Ramos (cell line): Measurements from ENCODE around the gene ZNF385B.
"Not testable (repeated sequence)": the region's sequence is repeated elsewhere in the genome, so short reads cannot be mapped to it uniquely, and the experiment has no call there.

Source experiments
- in situ Hi-C: fragments of 300-500 bp; cut with MboI; formaldehyde crosslinking; loops from one replicate; pipeline ENCODE4 v1.14.3; 2022; ENCODE audit warnings: low sequenced_read_pairs; ENCODE audit not compliant: unreplicated experiment

Gene ZNF385B

DNA sequence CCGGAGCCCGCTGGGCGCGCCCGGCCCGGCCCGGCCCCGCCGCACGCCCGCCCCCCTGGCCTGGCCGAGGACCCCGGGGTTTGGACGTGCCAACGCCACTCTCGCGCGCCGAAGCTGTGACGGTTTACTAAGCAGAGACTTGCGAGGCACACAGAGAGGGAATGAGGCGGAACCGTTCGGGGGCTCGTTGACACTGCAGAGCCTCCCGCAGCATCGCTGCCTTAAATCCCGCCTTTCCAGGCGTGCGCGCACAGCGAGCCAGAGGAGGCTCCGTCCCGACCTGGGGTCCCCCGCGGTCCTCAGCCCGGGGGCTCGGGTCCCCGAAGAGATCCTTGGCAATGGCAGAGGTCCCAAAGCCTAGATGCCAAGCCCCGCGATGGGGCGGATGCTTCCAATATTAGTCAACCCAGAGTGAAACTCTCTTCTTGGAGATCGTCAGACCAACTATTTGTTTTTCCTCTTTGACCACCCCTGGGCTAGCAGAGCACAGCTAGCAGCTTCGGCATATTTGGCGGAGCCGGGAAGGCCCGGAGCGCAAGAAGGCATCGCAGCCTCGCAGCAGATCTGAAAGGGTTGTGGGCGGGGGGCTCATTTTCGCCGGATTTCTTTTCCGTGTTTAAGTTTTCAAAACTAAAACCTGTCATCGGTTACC, at the start of gene ZNF385B:
Gene ZNF385B (minus strand): TSS at position 197 of the 652 bp plus-strand sequence.
- in situ Hi-C loops, result no loop called here

DNA sequence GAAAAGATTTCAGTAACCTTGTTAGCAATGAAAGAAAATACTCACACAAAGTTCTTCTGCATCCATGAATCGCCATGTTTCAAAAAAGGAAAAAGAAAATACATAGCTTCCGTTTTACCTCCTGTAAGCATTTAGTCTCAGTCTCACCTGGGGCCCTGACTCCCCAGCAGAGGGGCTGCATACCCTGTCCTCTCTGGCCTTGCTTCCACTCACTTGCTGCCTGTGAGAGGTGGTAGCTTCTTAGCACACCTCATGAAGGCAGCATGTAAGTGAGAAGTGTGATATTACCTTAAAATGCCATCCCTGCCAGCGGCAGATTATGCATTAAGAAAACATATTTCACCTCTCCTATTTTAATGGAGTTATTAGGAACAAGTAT, 49.3 kb upstream of the ZNF385B start:
- in situ Hi-C loops, result no loop called here

DNA sequence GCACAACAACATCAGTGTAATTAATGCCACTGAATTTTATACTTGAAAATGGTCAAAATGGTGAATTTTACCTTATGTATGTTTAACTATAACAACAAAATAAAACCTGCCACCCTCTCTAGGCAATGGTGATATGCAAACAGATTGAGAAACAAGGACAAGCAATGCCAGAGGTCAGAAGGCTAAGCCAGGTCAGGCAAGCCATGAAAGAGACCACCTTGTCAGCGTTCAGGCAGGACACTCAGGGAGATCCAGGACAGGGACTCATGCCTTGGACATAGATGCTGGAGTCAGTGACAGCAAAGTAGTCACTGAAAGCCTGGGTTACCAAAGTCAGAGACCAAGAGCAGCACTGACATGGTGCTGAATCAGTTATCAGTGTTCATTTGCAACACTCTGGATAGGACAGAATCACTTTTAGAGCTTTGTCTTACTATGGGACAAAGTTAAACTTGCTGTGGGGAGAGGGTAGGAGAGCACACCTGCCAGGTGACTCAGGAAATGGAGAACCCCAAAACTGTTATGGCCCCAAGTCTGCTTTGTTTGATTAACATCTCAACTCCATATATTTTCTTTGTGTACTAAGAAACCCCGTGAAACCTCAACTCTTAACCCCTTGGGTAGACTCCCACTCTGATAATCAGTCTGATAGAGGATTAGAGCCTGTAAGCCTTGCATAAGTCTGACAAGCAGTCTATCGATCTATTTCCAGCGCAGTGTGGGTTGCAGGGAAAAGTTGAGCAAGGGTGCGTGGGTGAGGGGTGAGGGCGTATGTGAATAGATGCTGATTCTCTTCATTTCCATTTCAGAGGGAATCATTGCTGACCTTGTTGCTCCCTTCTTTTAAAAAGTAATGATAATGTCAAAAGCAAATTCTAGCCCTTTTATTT, 48.7 kb upstream of the ZNF385B start:
- in situ Hi-C loops, result no loop called here

- in situ Hi-C loops, result no loop called here
Measured at GRCh38 chr2:179900655-179901054, 39.2 kb upstream of the ZNF385B start.

- in situ Hi-C loops, result loop anchor here (5.0 kb wide), 1 partner anchor 47 kb away; no protein-coding TSS in a partner anchor
Measured at GRCh38 chr2:179899666-179900065, 38.3 kb upstream of the ZNF385B start.

- in situ Hi-C loops, result loop anchor here (5.0 kb wide), 1 partner anchor 47 kb away; no protein-coding TSS in a partner anchor
Measured at GRCh38 chr2:179898873-179899272, 37.5 kb upstream of the ZNF385B start.

DNA sequence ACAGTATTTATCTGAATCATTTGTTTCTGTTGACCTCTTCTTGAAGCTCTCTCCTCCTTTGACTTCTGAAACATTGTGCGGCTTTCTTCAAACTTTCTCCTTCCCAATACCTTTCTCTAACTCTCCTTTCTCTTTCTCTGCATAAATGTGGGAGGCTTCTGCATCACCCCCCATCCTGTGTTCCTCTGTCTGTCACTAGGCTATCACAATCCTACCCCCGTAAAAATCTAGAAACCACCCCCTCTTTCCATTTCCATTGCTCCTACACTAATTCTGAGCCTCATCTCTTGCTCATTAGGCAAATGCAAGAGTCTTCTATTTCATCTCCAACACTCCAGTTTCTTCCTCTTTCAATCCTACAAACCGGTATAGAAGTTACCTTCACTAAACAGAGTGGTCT, 32.2 kb upstream of the ZNF385B start:
- in situ Hi-C loops, result no loop called here

DNA sequence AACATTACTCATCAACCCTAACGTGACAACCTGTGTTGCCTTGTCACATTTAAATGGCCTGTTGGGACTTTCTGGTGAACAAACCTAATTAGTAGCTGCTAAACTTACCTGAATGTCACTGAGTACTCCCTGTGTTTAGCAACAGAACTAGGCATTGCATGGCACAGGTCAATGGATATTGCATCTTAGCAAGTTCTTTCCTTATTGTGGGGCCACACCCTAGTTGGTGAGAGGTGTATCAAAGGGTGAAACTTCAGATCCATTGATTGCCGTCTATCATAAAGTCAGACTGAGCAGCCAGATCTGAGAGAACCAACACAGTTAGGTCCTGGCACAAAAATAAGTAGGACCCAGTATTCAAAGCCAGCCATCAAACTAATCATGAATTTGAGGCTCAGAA, 29.8 kb upstream of the ZNF385B start:
- in situ Hi-C loops, result no loop called here

- in situ Hi-C loops, result no loop called here
Measured at GRCh38 chr2:179890666-179891065, 29.3 kb upstream of the ZNF385B start.

DNA sequence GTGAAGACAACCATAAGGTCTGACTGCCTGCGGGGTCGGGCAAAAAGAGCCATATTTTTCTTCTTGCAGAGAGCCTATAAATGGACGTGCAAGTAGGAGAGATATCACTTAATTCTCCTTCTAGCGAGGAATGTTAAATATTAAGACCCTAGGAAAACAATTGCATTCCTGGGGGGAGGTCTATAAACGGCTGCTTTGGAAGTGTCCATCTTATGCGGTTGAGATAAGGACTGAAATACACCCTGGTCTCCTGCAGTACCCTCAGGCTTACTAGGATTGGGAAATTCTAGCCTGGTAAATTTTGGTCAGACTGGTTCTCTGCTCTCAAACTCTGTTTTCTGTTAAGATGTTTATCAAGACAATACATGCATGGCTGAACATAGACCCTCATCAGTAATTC, 27.2 kb upstream of the ZNF385B start:
- in situ Hi-C loops, result not testable (repeated sequence)

GRCh38 chr2:179884193-179884592, 22.8 kb upstream of the ZNF385B start:
- in situ Hi-C loops, result no loop called here

GRCh38 chr2:179882851-179883806, 21.7 kb upstream of the ZNF385B start:
- in situ Hi-C loops, result no loop called here

GRCh38 chr2:179877601-179878364, 16.4 kb upstream of the ZNF385B start:
- in situ Hi-C loops, result loop anchor here (10.0 kb wide), 2 partner anchors 843 to 1427 kb away; no protein-coding TSS in a partner anchor

DNA sequence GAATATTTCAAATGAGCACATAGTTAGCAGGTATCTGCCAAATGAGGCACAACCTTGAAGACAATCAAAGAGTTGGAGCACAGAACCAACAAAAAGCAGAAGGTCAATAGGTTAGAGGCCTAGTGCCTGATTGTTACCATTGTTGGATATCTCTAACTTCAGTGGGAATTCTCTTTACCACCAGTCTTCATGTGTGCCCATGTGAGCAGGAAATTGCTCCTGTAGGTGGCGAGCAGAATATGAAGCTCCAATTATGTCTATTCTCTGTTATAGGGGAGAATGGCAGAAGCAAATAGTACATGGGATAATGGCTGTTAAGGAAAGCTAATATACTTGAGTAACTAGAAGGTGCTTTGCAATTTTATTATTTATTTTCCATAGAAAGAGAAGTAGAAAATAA, 14.9 kb upstream of the ZNF385B start:
- in situ Hi-C loops, result loop anchor here (10.0 kb wide), 2 partner anchors 841 to 1429 kb away; no protein-coding TSS in a partner anchor

DNA sequence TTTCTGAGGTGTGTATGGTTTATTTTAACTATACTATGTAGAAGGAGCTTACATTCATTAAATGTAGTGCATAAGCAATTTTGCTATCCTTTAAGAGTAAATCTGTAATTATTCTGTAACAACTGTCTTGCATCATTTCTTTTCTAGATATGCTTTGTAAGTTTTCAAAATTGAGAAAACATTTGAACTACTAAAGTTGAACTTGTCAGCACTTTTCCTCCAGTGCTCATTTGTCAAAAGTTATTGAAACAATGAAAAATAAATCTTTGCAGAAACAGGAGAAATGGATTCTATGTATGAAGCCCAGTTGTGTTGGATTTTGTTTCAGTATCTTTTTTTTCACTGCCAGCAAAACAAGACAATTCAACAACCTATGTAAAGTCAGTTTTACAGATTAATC, 14.5 kb upstream of the ZNF385B start:
- in situ Hi-C loops, result loop anchor here (10.0 kb wide), 2 partner anchors 841 to 1429 kb away; no protein-coding TSS in a partner anchor

GRCh38 chr2:179862898-179863458, 1.6 kb upstream of the ZNF385B start:
- in situ Hi-C loops, result no loop called here

DNA sequence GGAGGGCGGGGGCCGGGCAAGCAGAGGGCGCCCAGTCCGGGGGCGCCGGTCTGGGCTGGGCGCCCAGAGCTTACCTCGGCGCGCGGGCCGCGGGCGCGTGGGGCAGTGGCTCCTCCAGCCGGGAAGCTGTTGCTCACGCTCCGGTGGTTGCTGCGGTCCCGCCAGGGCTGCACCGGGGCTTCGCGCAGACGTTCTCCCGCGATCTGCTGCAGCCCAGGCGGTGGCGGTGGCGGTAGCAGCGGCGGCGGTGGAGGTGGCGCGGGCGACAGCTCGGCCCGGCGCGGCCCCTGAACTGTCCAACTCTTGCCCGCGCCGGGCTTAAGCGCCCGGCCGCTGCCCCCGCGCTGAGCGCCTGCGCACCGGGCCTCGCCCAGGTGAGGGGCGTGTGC, 391 bp downstream of the ZNF385B start:
- in situ Hi-C loops, result no loop called here

DNA sequence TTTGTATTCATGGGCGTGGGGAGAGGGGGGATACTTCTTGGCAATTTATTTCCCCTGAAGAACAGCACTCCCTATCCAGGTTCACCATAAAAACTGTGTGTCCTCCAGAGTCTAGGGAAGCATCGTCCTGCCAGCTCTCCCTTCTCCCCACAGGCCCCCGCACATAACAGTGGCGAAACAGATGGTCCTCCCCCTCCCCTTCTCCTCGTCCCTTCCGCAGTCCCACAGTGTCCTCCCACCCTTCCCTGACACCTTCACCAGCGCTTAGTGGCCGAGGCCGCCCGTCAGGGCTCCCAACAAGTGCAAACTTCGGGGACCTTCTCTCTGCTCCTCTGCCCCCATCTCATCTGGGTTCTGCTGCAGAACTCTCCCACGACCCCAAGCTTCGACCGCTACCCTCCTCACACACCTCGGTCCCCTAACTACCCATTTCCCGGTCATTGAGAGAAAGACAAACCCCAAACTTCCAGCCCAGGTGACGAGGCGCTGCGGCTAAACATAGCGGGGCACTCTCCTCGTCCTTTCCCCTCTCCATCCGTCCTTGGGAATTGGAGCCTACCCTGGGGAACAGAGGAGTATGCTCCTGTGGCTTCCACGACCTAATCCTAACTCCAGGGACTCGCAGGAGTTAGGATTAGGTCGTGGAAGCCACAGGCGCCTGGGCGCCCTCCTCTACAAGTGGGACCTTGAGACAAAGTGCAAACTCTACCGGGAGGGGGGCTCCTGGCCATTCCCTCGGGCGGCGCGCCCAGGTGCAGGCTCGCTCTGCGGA, 971 bp downstream of the ZNF385B start:
- in situ Hi-C loops, result no loop called here
